IgD-negative memory B cell (primary cell): ENCODE measurements around the gene GPR161. TPM values are rescaled to one million over a fixed set of nuclear protein-coding genes. Genes with fewer than 3 reads are reported as not detected.
"Not testable (repeated sequence)": the region's sequence is repeated elsewhere in the genome, so short reads cannot be mapped to it uniquely, and the experiment has no call there.

Source experiments
- H3K27ac Mint-ChIP-seq, 3 donors: one replicate each; pipeline ENCODE4 v1.8.0; 2020 to 2022; ENCODE audit warnings: mild to moderate bottlenecking in 3 of 3, mixed read lengths in 3 of 3, moderate library complexity in 1 of 3
- H3K27me3 Mint-ChIP-seq: one replicate; pipeline ENCODE4 v1.8.0; 2021; ENCODE audit warnings: mixed read lengths
- H3K36me3 Mint-ChIP-seq: one replicate; pipeline ENCODE4 v1.8.0; 2020; ENCODE audit warnings: mild to moderate bottlenecking, mixed read lengths
- H3K4me1 Mint-ChIP-seq, 3 donors: one replicate each; pipeline ENCODE4 v1.8.0; 2020 to 2022; ENCODE audit warnings: mixed read lengths in 3 of 3, mild to moderate bottlenecking in 1 of 3
- H3K4me3 Mint-ChIP-seq, 4 donors: one replicate each; pipeline ENCODE4 v1.8.0; 2020 to 2022; ENCODE audit warnings: mild to moderate bottlenecking in 4 of 4, mixed read lengths in 4 of 4, moderate library complexity in 3 of 4
- H3K9me3 Mint-ChIP-seq, 3 donors: one replicate each; pipeline ENCODE4 v1.8.0; 2020 to 2021; ENCODE audit warnings: mixed read lengths in 3 of 3, mild to moderate bottlenecking in 1 of 3
- polyA plus RNA-seq: library from polyadenylated mRNA; unstranded; fragments of 300-500 nt; fragmentation: Illumina TruSeq; gene quantifications from one replicate; pipeline ENCODE4 v1.2.3, GENCODE V29; 2021

GPR161 gene
- polyA plus RNA-seq, 1 donor from 2014 or later = not detected

- Mint-ChIP-seq H3K4me3 (peak overlapping the region in 1 of 4 donors; percentile 38), H3K4me1 (peaks cover 7 to 10% (median 8%) of the 10 kb centered on the region in 3 donors), H3K27me3 (peaks cover 5% of the 10 kb centered on the region), H3K9me3 (peaks cover 13 to 25% (median 23%) of the 10 kb centered on the region in 3 donors), H3K36me3 (peaks cover 3% of the 10 kb centered on the region), H3K27ac (no peak overlapping the region)
Observed at GRCh38 chr1:168159979-168160378, 23.2 kb upstream of the GPR161 start.

GRCh38 chr1:168159251-168159650 is 22.5 kb upstream of the GPR161 start:
- H3K27ac Mint-ChIP-seq = no peak overlapping the region
- no peak overlapping the region for H3K4me3 Mint-ChIP-seq
- peaks cover 13 to 26% (median 25%) of the 10 kb centered on the region in 3 donors for H3K9me3 Mint-ChIP-seq
- peaks cover 7 to 10% (median 8%) of the 10 kb centered on the region in 3 donors for H3K4me1 Mint-ChIP-seq
- peaks cover 3% of the 10 kb centered on the region for H3K36me3 Mint-ChIP-seq
- H3K27me3 Mint-ChIP-seq = peaks cover 5% of the 10 kb centered on the region

GRCh38 chr1:168157638-168158037 is 20.9 kb upstream of the GPR161 start:
- H3K4me1 Mint-ChIP-seq = peaks cover 0 to 4% (median 2%) of the 10 kb centered on the region in 3 donors
- no peak overlapping the region for H3K27ac Mint-ChIP-seq
- peaks cover 17 to 26% (median 25%) of the 10 kb centered on the region in 3 donors for H3K9me3 Mint-ChIP-seq
- H3K4me3 Mint-ChIP-seq = no peak overlapping the region
- H3K36me3 Mint-ChIP-seq = peaks cover 3% of the 10 kb centered on the region
- peaks cover 2% of the 10 kb centered on the region for H3K27me3 Mint-ChIP-seq

GRCh38 chr1:168155910-168156309 is 19.2 kb upstream of the GPR161 start:
- peaks cover 17 to 24% (median 21%) of the 10 kb centered on the region in 3 donors for H3K9me3 Mint-ChIP-seq
- H3K4me1 Mint-ChIP-seq = peaks cover 0 to 2% (median 0%) of the 10 kb centered on the region in 3 donors
- no peak overlapping the region for H3K4me3 Mint-ChIP-seq
- H3K27ac Mint-ChIP-seq = no peak overlapping the region
- H3K27me3 Mint-ChIP-seq = peaks cover 2% of the 10 kb centered on the region
- peaks cover 3% of the 10 kb centered on the region for H3K36me3 Mint-ChIP-seq

- not testable (repeated sequence) for H3K27me3 Mint-ChIP-seq, H3K27ac Mint-ChIP-seq, H3K4me1 Mint-ChIP-seq, H3K4me3 Mint-ChIP-seq, H3K36me3 Mint-ChIP-seq
- H3K9me3 Mint-ChIP-seq = peaks cover 12 to 13% (median 13%) of the 10 kb centered on the region in 3 donors
Observed at GRCh38 chr1:168154707-168155106, 18.0 kb upstream of the GPR161 start.

GRCh38 chr1:168151935-168152334 is 15.2 kb upstream of the GPR161 start:
- Mint-ChIP-seq H3K27me3 (no peaks in the 10 kb centered on the region), H3K27ac (no peak overlapping the region), H3K9me3 (peaks cover 0 to 3% (median 3%) of the 10 kb centered on the region in 3 donors), H3K36me3 (peaks cover 3% of the 10 kb centered on the region), H3K4me1 (peaks cover 4 to 6% (median 4%) of the 10 kb centered on the region in 3 donors), H3K4me3 (no peak overlapping the region)

GRCh38 chr1:168150283-168150682 is 13.6 kb upstream of the GPR161 start:
- no peaks in the 10 kb centered on the region for H3K36me3 Mint-ChIP-seq
- peak overlapping the region in 1 of 3 donors; percentile 91 for H3K27ac Mint-ChIP-seq
- H3K27me3 Mint-ChIP-seq = no peaks in the 10 kb centered on the region
- H3K4me3 Mint-ChIP-seq = no peak overlapping the region
- peaks cover 7 to 11% (median 10%) of the 10 kb centered on the region in 3 donors for H3K4me1 Mint-ChIP-seq
- H3K9me3 Mint-ChIP-seq = peaks cover 0 to 3% (median 3%) of the 10 kb centered on the region in 3 donors

- peak overlapping the region in 1 of 4 donors; percentile 29 for H3K4me3 Mint-ChIP-seq
- H3K9me3 Mint-ChIP-seq = peaks cover 0 to under 1% (median 0%) of the 10 kb centered on the region in 3 donors
- H3K36me3 Mint-ChIP-seq = no peaks in the 10 kb centered on the region
- no peaks in the 10 kb centered on the region for H3K27me3 Mint-ChIP-seq
- peaks cover 7 to 21% (median 11%) of the 10 kb centered on the region in 3 donors for H3K4me1 Mint-ChIP-seq
- no peak overlapping the region for H3K27ac Mint-ChIP-seq
Observed at GRCh38 chr1:168148916-168149315, 12.2 kb upstream of the GPR161 start.

GRCh38 chr1:168146626-168147025 is 9.9 kb upstream of the GPR161 start:
- no peaks in the 10 kb centered on the region for H3K9me3 Mint-ChIP-seq
- H3K27ac Mint-ChIP-seq = no peak overlapping the region
- H3K4me3 Mint-ChIP-seq = peak overlapping the region in 1 of 4 donors; percentile 73
- H3K27me3 Mint-ChIP-seq = no peaks in the 10 kb centered on the region
- no peaks in the 10 kb centered on the region for H3K36me3 Mint-ChIP-seq
- peaks cover 7 to 21% (median 11%) of the 10 kb centered on the region in 3 donors for H3K4me1 Mint-ChIP-seq

GRCh38 chr1:168146160-168146539 is 9.4 kb upstream of the GPR161 start:
- Mint-ChIP-seq H3K4me1 (peaks cover 7 to 21% (median 11%) of the 10 kb centered on the region in 3 donors), H3K9me3 (no peaks in the 10 kb centered on the region), H3K27ac (no peak overlapping the region), H3K36me3 (no peaks in the 10 kb centered on the region), H3K27me3 (no peaks in the 10 kb centered on the region), H3K4me3 (peak overlapping the region in 1 of 4 donors; percentile 81)

- Mint-ChIP-seq H3K4me1 (peaks cover 7 to 21% (median 11%) of the 10 kb centered on the region in 3 donors), H3K4me3 (peak overlapping the region in 3 of 4 donors; percentile 31 to 84 (median 81))
Observed at GRCh38 chr1:168145184-168146159, 8.7 kb upstream of the GPR161 start.

GRCh38 chr1:168141871-168142385 is 5.2 kb upstream of the GPR161 start:
- Mint-ChIP-seq H3K27me3 (peaks cover 6% of the 10 kb centered on the region), H3K4me3 (no peak overlapping the region), H3K4me1 (peaks cover 9 to 20% (median 10%) of the 10 kb centered on the region in 3 donors), H3K27ac (no peak overlapping the region), H3K9me3 (no peaks in the 10 kb centered on the region), H3K36me3 (peaks cover 2% of the 10 kb centered on the region)

More at GRCh38 chr1:168145184-168146159, 8.7 kb upstream of the GPR161 start:
- Mint-ChIP-seq H3K36me3 (no peaks in the 10 kb centered on the region), H3K9me3 (no peaks in the 10 kb centered on the region), H3K27ac (peak overlapping the region in 2 of 3 donors; percentile 32 to 82), H3K27me3 (no peaks in the 10 kb centered on the region)

GRCh38 chr1:168139070-168139469 is 2.3 kb upstream of the GPR161 start:
- H3K4me1 Mint-ChIP-seq = peaks cover 5 to 14% (median 11%) of the 10 kb centered on the region in 3 donors
- H3K27ac Mint-ChIP-seq = peak overlapping the region in 1 of 3 donors; percentile 54

GRCh38 chr1:168138134-168138533 is 1.4 kb upstream of the GPR161 start:
- Mint-ChIP-seq H3K27me3 (peaks cover 24% of the 10 kb centered on the region), H3K9me3 (no peaks in the 10 kb centered on the region), H3K36me3 (peaks cover 2% of the 10 kb centered on the region), H3K4me1 (peaks cover 5 to 14% (median 11%) of the 10 kb centered on the region in 3 donors), H3K4me3 (peak overlapping the region in 2 of 4 donors; percentile 93 to 97), H3K27ac (no peak overlapping the region)

More at GRCh38 chr1:168139070-168139469, 2.3 kb upstream of the GPR161 start:
- H3K9me3 Mint-ChIP-seq = no peaks in the 10 kb centered on the region
- no peak overlapping the region for H3K4me3 Mint-ChIP-seq
- peaks cover 2% of the 10 kb centered on the region for H3K36me3 Mint-ChIP-seq
- peaks cover 23% of the 10 kb centered on the region for H3K27me3 Mint-ChIP-seq

- peaks cover 5 to 14% (median 11%) of the 10 kb centered on the region in 3 donors for H3K4me1 Mint-ChIP-seq
Observed at GRCh38 chr1:168137515-168137821, 738 bp upstream of the GPR161 start.

More at GRCh38 chr1:168137515-168137821, 738 bp upstream of the GPR161 start:
- Mint-ChIP-seq H3K4me3 (peak overlapping the region; percentile 86 to 97 (median 95)), H3K27ac (no peak overlapping the region), H3K9me3 (no peaks in the 10 kb centered on the region), H3K27me3 (peaks cover 25% of the 10 kb centered on the region), H3K36me3 (peaks cover 2% of the 10 kb centered on the region)
